Type B pancreatic cell (in vitro differentiated cells): ENCODE measurements around the gene DOCK1. TPM values are rescaled to one million over a fixed set of nuclear protein-coding genes. Genes with fewer than 3 reads are reported as not detected.

ENCODE experiments used
- DNase-seq: peaks from one replicate; pipeline ENCODE4 v3.0.0; 2021; ENCODE audit warnings: mixed read lengths; ENCODE audit not compliant: unreplicated experiment; ENCODE audit errors: extremely low spot score
- H3K27ac Mint-ChIP-seq: 2 replicates; pipeline ENCODE4 v1.8.0; 2021; ENCODE audit warnings: mild to moderate bottlenecking, mixed read lengths
- H3K27me3 Mint-ChIP-seq: 2 replicates; pipeline ENCODE4 v1.8.0; 2021; ENCODE audit warnings: mixed read lengths
- H3K36me3 Mint-ChIP-seq: 2 replicates; pipeline ENCODE4 v1.8.0; 2021; ENCODE audit warnings: mixed read lengths
- H3K4me1 Mint-ChIP-seq: one replicate; pipeline ENCODE4 v1.8.0; 2021; ENCODE audit warnings: mixed read lengths; ENCODE audit not compliant: unreplicated experiment
- H3K4me3 Mint-ChIP-seq: 2 replicates; pipeline ENCODE4 v1.8.0; 2021; ENCODE audit warnings: mild to moderate bottlenecking, mixed read lengths
- H3K9me3 Mint-ChIP-seq: 2 replicates; pipeline ENCODE4 v1.8.0; 2021; ENCODE audit warnings: mixed read lengths
- CTCF ChIP-seq: fragments of 200-600 bp; sonication (generic); conservative IDR thresholded peaks from 2 replicates; pipeline ENCODE4 v1.5.0; 2021; ENCODE audit warnings: antibody characterized with exemption, mild to moderate bottlenecking
- total RNA-seq: library from RNA; stranded (reverse); gene quantifications from 2 replicates; pipeline ENCODE4 v1.2.1, GENCODE V29; 2021; ENCODE audit warnings: low replicate concordance

DOCK1 gene
- total RNA-seq, 1 donor from 2014 or later: 67.4 TPM

- no peak for TF ChIP-seq CTCF
- H3K9me3 Mint-ChIP-seq: no peaks in the 10 kb centered on the region
- no peak overlapping the region for H3K4me3 Mint-ChIP-seq
- peaks cover 35% of the 10 kb centered on the region for H3K36me3 Mint-ChIP-seq
- DNase-seq: no peak
- no peak overlapping the region for H3K27ac Mint-ChIP-seq
- H3K4me1 Mint-ChIP-seq: peaks cover 4% of the 10 kb centered on the region
- no peaks in the 10 kb centered on the region for H3K27me3 Mint-ChIP-seq
These were observed 136.3 kb downstream of the DOCK1 start for GRCh38 chr10:127041552-127041951.

- Mint-ChIP-seq H3K27me3 (no peaks in the 10 kb centered on the region), H3K9me3 (no peaks in the 10 kb centered on the region), H3K4me3 (no peak overlapping the region), H3K4me1 (peaks cover 8% of the 10 kb centered on the region), H3K36me3 (peaks cover 39% of the 10 kb centered on the region), H3K27ac (no peak overlapping the region)
- TF ChIP-seq CTCF: no peak
- no peak for DNase-seq
These were observed 138.1 kb downstream of the DOCK1 start for GRCh38 chr10:127043301-127043700.

GRCh38 chr10:127044186-127044585 lies 139.0 kb downstream of the DOCK1 start:
- Mint-ChIP-seq H3K9me3 (no peaks in the 10 kb centered on the region), H3K4me3 (no peak overlapping the region), H3K4me1 (peaks cover 8% of the 10 kb centered on the region), H3K27ac (no peak overlapping the region), H3K27me3 (no peaks in the 10 kb centered on the region), H3K36me3 (peaks cover 33% of the 10 kb centered on the region)
- DNase-seq: no peak
- no peak for TF ChIP-seq CTCF

- no peaks in the 10 kb centered on the region for H3K9me3 Mint-ChIP-seq
- no peak for TF ChIP-seq CTCF
- peaks cover 8% of the 10 kb centered on the region for H3K4me1 Mint-ChIP-seq
- H3K36me3 Mint-ChIP-seq: peaks cover 19% of the 10 kb centered on the region
- no peak for DNase-seq
- no peak overlapping the region for H3K4me3 Mint-ChIP-seq
- no peaks in the 10 kb centered on the region for H3K27me3 Mint-ChIP-seq
- no peak overlapping the region for H3K27ac Mint-ChIP-seq
These were observed 142.0 kb downstream of the DOCK1 start for GRCh38 chr10:127046975-127047877.

GRCh38 chr10:127047878-127048238 lies 142.6 kb downstream of the DOCK1 start:
- no peak for TF ChIP-seq CTCF
- no peak overlapping the region for H3K27ac Mint-ChIP-seq
- DNase-seq: no peak
- peaks cover 17% of the 10 kb centered on the region for H3K36me3 Mint-ChIP-seq
- no peaks in the 10 kb centered on the region for H3K27me3 Mint-ChIP-seq
- H3K9me3 Mint-ChIP-seq: no peaks in the 10 kb centered on the region
- H3K4me1 Mint-ChIP-seq: peaks cover 8% of the 10 kb centered on the region
- H3K4me3 Mint-ChIP-seq: no peak overlapping the region
